ENCODE data around the gene URB2.

URB2 gene

GRCh38 chr1:229623225-229623624 is 2.8 kb upstream of the URB2 start:
- DNase-seq (ENCODE audit: extremely low read depth, low read depth) = no peak
- no peak overlapping the region for H3K4me3 ChIP-seq (replicated peaks; ENCODE audit: low read depth, low read length)
- no peak for TF ChIP-seq CTCF (IDR thresholded peaks at IDR 0.05; ENCODE audit: low read depth, low read length, missing control alignments)

GRCh38 chr1:229623838-229624237 is 2.2 kb upstream of the URB2 start:
- no peak for DNase-seq (ENCODE audit: extremely low read depth, low read depth)
- H3K4me3 ChIP-seq (replicated peaks; ENCODE audit: low read depth, low read length) = no peak overlapping the region
- TF ChIP-seq CTCF (IDR thresholded peaks at IDR 0.05; ENCODE audit: low read depth, low read length, missing control alignments) = no peak

GRCh38 chr1:229624521-229625070 is 1.5 kb upstream of the URB2 start:
- H3K4me3 ChIP-seq (replicated peaks; ENCODE audit: low read depth, low read length) = peak overlapping the region; percentile 72
- TF ChIP-seq CTCF (IDR thresholded peaks at IDR 0.05; ENCODE audit: low read depth, low read length, missing control alignments) = no peak
- DNase-seq (ENCODE audit: extremely low read depth, low read depth) = no peak

GRCh38 chr1:229625071-229625914 is 754 bp upstream of the URB2 start:
- DNase-seq (ENCODE audit: extremely low read depth, low read depth) = peak; percentile 20
- peak overlapping the region; percentile 72 for H3K4me3 ChIP-seq (replicated peaks; ENCODE audit: low read depth, low read length)
- TF ChIP-seq CTCF (IDR thresholded peaks at IDR 0.05; ENCODE audit: low read depth, low read length, missing control alignments) = no peak

GRCh38 chr1:229627003-229627402 is 956 bp downstream of the URB2 start:
- no peak for DNase-seq (ENCODE audit: extremely low read depth, low read depth)
- H3K4me3 ChIP-seq (replicated peaks; ENCODE audit: low read depth, low read length) = peak overlapping the region; percentile 72
- no peak for TF ChIP-seq CTCF (IDR thresholded peaks at IDR 0.05; ENCODE audit: low read depth, low read length, missing control alignments)

- DNase-seq (ENCODE audit: extremely low read depth, low read depth) = no peak
- TF ChIP-seq CTCF (IDR thresholded peaks at IDR 0.05; ENCODE audit: low read depth, low read length, missing control alignments) = no peak
- H3K4me3 ChIP-seq (replicated peaks; ENCODE audit: low read depth, low read length) = no peak overlapping the region
Measured at GRCh38 chr1:229629261-229629660, 3.2 kb downstream of the URB2 start.
